NK-92 treated with Interleukin-12 subunit alpha and Interleukin-12 subunit beta, amount 100 ng/mL, for 24 hours (cell line): ENCODE data around the gene RAMP1.

Experiments
- DNase-seq: peaks from one replicate; lab custom pipeline; 2025; lab: John Stamatoyannopoulos, UW

RAMP1 gene

DNA sequence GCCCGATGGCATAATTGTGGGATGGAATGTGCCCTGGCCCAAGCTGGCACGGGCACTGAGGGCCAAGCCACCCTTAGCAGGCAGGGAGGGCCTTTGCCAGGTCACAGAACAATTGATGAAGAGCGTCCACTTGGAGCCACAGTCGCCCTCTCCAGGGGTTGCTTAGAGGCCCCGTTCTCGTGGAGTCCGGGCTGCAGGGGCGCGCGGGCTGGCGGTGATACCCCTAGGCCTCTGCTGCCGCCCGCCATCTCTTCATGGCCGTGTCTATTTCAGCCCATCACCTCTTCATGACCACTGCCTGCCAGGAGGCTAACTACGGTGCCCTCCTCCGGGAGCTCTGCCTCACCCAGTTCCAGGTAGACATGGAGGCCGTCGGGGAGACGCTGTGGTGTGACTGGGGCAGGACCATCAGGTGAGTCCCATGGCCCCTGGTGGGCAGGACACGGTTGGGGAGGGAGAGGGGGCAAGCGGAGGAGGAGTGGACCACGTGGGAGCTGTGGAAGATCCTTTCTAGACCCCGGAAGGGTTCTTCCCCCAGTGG is 17.6 kb downstream of the RAMP1 start:
- DNase-seq: no peak

- DNase-seq: no peak
These were observed 18.3 kb downstream of the RAMP1 start for GRCh38 chr2:237877576-237878307.

GRCh38 chr2:237878321-237879057 is 19.1 kb downstream of the RAMP1 start:
- no peak for DNase-seq

DNA sequence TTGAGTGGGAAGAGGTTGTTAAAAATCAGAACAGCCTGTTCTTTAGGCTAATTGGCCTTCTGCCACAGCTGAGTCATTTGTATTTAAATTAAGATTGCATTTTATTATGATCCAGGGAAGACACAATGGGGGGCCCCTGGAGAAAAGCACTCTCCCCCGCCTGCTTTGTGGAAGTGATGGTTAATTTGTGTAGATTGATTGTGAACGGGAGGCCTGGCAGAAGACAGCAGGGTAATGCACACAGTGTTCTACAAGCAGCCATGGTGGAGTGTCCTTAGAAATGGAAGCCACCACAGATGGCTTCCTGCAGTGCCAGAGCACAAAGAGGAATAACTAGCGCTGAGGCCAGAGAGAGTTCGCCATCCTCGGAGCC is 19.6 kb downstream of the RAMP1 start:
- DNase-seq: no peak

- no peak for DNase-seq
These were observed 20.7 kb downstream of the RAMP1 start for GRCh38 chr2:237879991-237880560.

- DNase-seq: no peak
These were observed 23.4 kb downstream of the RAMP1 start for GRCh38 chr2:237882510-237883481.

- no peak for DNase-seq
These were observed 24.6 kb downstream of the RAMP1 start for GRCh38 chr2:237883951-237884446.

- DNase-seq: no peak
These were observed 25.3 kb downstream of the RAMP1 start for GRCh38 chr2:237884681-237885080.

DNA sequence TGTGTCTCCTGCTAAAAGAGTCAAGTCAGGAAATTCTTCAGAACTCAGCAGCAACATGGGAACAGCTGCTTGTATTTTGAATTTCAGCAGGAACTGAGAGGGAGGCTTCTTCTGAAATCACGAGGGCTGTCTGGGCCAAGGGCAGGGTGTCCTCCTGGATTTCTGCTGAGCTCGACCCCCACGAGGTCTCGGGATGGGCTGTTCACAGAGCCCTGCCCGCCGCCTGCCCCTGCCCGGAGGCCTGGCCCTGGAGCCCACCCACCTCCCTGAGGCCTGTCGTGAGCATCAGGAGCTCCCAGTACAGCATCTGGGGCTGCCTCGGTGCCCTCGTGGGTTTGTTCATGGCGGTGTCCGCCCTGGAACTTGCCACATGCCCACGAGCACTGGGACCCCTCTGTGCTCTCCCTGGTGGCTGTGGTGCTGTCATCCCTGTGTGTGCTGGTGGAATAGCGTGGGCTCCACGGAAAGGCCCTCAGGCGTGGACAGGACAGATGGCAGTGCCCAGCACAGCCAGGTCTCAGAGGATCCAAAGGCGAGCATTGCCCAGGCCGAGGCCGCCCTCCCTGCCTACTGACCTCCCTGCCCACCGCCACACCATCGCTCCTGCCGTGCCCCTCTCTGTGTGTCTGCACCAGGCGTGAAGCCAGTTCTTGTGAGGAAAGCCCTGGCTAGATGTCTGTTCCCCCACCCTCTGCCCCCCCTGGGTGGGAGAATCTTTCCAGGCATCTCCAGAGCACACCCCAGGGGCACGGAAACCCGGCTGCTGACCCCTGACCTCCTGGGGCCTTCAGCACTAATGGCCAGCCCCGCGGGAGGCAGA is 25.9 kb downstream of the RAMP1 start:
- DNase-seq: no peak

DNA sequence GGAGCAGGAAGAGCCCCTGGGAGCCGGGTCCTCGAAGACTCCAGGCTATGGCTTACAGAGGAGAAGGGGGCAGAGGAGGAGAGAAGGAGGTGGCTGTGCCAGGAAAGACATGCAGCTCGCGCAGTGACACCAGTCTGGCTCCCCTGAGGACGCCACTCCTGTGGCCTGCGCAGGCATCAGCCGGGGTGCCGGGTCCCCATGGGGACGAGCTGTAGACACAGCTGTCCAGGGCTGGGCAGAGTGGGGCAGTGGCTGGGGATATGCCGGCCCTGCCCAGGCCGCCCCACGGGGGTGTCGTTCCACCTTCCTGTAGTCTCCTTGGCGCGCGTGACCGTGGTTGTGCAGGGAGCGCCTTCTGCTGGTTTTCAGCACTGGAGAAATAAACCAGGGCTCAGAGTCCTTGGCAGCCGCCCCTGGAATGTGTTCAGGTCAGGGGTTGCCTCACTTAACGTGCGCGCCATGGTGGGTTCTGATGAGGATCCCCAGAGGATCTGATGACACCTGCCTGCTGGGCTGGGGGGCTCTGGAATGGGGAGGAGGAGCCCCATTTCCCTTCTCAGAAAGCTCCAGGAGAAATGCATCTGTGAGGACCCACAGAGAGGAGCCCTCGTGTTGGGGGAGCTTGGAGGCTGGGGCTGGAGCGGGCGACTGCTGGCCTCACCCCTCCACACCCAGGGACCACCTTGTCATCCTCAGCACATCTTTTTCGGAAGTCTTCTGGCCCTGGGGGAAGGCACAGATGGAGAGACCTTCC is 26.7 kb downstream of the RAMP1 start:
- no peak for DNase-seq

- no peak for DNase-seq
These were observed 27.5 kb downstream of the RAMP1 start for GRCh38 chr2:237886685-237887481.

DNA sequence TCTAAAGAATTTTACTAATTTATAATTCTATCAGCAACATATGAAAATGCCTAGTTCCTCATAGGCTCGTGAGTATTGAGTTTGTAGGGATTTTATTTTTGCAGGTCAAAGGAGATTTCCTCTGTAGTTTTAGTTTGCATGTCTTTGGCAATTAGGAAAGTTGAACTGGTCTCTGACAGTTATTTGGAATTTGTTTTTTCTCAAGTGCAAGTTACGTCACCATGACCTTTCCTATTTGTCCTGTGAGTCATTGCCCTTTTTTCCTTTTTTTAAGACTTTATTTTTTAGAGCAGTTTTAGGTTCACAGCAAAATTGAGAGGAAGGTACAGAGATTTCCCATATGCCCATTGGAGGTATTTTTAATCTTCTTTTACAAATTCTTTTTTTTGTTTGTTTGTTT is 29.0 kb downstream of the RAMP1 start:
- no peak for DNase-seq

DNA sequence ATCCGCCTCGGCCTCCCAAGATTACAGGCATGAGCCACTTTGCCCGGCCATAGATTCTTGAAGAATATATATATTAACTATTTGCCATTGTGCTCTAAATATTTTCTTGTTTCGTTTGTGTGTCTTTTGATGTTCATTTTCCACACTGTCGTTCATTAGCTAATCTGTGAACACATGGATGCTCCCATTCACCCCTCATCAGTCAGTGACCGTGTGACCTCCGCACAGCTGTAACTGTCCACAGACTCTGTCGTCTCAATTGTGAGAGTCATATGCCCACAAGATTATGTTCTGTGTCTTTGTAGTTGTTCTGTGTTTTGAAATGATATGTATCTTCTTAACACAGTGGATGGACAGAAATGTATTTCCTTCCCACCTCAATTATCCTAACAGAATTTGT is 29.6 kb downstream of the RAMP1 start:
- no peak for DNase-seq

DNA sequence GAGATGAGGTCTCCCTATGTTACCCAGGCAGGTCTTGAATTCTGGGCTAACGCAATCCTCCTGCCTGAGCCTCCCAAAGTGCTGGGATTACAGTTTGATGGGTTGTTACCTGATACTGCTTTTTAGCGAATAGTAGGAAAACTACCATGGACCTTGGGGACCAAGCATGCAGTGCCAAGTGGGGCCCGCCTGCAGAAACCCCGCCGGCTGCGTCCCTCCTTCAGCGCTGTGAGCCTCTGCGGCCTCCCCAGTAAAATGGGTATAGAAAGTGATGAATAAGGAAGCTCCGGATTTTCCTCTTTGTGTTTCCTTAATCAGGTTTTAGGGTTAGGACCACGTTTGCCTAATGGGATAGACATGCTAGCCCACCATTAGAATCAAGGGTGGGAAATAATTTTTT is 30.4 kb downstream of the RAMP1 start:
- no peak for DNase-seq

- no peak for DNase-seq
These were observed 33.1 kb downstream of the RAMP1 start for GRCh38 chr2:237892478-237892877.

DNA sequence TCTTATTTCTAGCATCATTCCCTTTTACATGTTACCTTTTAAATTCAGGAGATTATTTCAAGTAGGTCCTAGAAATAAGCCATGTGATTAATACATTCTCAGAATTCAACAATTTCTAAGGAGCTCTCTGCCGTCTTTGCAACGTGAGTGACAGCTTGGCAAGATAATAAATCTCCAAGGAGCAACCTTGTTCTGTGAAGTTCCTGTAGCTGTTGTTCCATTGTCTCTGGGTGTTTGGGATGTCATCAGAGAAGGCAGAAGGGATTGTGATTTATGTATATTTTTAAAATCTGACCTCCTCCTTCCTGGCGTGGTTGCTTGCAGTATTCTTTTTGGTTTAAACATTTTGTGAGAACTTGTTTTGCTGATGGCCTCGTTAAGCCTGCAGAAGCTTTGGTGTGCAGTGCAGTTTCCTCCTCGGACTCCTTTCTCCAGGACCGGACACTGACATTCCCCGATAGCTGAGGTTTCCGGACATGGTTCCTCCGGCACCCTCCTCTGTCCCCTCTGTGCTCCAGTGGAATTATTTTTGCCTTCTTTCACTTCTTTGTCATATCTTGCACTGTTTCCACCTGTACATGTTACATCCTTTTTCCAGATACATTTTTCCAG is 33.7 kb downstream of the RAMP1 start:
- DNase-seq: no peak

DNA sequence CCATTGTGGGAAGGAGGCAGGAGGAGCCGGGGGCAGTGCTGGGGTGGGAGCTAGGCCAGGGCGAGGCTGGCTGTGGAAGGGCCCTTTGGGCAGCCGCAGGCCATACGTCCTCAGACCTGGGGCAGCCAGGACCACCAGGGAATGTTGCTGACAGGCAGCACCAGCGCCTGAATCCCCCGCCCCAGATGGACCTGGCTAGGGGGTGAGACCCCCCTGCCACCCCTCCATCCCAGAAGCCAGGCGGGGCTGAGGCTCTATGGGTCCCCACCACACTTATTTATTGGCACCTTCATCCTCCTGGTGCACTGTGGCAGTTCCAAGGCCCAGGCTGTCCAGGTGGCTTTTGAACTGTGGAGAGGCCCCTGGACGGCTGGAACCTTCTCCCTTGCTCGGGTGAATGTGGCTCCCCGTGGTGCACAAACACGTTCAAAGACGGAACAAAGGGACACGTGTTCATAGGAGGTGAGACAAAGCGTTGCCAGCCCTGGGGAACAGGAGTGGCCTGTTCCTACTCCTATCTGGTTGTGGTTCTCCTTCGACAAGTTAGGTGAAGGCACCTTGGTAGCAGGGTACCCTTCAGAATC is 35.1 kb downstream of the RAMP1 start:
- DNase-seq: no peak

- DNase-seq: no peak
These were observed 35.6 kb downstream of the RAMP1 start for GRCh38 chr2:237894986-237895543.
